HFF-Myc (cell line): ENCODE results near the gene UMOD.

Experiments used
- DNase-seq: peaks from one replicate; pipeline ENCODE4 v3.0.0-alpha.2; 2011; ENCODE audit warnings: low read depth; ENCODE audit errors: extremely low read depth
- H3K4me3 ChIP-seq: replicated peaks from 2 replicates; pipeline ENCODE4 v1.5.1; 2011; ENCODE audit warnings: low read depth, mild to moderate bottlenecking, control low read depth, low read length
- TF ChIP-seq, protein P1 (sequence below): IDR thresholded peaks from 2 replicates; pipeline ENCODE4 v1.5.1; 2012; ENCODE audit warnings: mild to moderate bottlenecking, low read depth, low read length, control low read depth; ENCODE audit errors: missing control alignments

UMOD gene

DNA sequence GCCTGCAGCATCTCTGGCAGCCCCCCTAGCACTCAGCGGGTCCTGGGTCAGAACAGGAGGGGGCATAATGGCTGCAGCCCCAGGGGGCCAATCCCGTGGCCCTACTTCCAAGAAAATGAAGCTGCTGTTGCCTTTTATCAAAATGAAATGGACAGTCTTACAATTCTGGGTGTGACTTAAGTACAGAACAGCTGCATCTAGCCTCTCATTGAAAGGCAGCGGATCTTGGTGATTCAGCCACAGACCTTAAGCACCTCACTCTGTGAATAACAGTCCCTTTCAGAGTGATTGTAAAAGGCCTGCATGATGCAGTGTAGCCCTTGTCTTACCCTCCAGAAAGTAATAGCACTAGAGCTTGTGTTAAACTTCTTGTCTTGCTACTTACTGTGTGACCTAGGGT lies 11.5 kb upstream of the UMOD start:
- H3K4me3 ChIP-seq, result no peak overlapping the region
- DNase-seq, result no peak
- TF ChIP-seq, protein P1, sequence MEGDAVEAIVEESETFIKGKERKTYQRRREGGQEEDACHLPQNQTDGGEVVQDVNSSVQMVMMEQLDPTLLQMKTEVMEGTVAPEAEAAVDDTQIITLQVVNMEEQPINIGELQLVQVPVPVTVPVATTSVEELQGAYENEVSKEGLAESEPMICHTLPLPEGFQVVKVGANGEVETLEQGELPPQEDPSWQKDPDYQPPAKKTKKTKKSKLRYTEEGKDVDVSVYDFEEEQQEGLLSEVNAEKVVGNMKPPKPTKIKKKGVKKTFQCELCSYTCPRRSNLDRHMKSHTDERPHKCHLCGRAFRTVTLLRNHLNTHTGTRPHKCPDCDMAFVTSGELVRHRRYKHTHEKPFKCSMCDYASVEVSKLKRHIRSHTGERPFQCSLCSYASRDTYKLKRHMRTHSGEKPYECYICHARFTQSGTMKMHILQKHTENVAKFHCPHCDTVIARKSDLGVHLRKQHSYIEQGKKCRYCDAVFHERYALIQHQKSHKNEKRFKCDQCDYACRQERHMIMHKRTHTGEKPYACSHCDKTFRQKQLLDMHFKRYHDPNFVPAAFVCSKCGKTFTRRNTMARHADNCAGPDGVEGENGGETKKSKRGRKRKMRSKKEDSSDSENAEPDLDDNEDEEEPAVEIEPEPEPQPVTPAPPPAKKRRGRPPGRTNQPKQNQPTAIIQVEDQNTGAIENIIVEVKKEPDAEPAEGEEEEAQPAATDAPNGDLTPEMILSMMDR, result no peak

DNA sequence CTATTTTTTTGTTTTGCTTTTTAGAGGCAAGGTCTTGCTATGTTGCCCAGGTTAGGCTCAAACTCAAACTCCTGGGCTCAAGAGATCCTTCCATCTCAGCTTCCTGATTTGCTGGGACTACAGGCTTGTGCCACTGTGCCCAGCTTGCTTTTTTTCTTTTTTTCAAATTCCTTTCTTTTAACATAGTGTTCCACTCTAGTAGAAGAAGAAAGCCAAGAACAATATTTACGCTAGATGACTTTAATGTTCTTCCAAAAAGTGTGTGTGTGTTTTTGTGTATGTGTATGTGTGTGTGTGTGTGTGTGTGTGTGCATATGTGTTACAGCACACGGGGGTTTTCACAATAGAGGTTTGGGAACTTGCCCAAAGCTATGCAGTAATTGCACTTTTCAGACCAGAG lies 10.7 kb upstream of the UMOD start:
- no peak for DNase-seq
- TF ChIP-seq, protein P1, result no peak
- no peak overlapping the region for H3K4me3 ChIP-seq

DNA sequence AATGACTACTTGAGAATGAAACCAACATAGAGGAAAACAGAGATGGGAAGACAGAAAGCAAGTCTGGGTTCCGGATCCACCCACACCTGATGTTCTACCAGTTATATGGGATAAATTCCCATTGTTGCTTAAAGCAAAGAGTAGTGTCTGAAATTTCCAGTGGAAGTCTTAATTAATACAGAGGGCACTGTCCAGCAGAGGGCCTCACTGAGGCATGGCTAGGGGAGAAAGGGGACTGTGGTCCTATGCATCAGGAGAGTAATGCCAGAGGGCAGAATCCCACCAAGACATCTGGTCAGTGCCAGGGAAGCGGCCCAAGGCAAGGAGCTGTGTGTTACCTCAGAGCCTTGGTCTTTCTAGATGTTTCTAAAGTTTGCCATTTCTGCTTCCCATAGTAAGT lies 7.5 kb upstream of the UMOD start:
- DNase-seq, result no peak
- no peak overlapping the region for H3K4me3 ChIP-seq
- TF ChIP-seq, protein P1, result no peak

DNA sequence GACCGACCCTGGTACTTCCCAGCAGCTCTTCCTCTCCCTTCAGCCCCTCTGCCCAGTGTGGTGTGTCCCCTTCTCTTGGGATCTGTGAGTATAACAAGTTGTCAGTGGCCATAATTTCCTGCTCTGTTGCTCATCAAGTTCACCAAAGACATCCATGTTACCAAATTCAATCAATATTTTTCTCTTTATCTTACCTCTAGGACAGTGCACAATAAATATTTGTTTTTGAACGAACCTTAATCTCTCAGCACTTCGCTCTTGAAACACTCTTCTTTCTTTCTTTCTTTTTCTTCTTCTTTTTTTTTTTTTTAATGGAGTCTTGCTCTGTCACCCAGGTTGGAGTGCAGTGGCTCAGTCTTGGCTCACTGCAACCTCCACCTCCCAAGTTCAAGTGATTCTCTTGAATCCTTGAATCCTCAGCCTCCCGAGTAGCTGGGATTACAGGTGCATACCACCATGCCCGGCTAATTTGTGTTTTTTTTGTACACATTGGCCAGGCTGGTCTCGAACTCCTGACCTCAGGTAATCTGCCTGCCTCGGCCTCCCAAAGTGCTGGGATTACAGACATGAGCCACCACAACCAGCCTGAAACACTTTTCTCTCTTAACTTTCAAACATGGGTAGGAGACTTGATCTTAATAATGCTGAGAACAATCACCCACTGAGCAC lies 2.7 kb upstream of the UMOD start:
- DNase-seq, result no peak
- no peak overlapping the region for H3K4me3 ChIP-seq
- TF ChIP-seq, protein P1, result no peak

DNA sequence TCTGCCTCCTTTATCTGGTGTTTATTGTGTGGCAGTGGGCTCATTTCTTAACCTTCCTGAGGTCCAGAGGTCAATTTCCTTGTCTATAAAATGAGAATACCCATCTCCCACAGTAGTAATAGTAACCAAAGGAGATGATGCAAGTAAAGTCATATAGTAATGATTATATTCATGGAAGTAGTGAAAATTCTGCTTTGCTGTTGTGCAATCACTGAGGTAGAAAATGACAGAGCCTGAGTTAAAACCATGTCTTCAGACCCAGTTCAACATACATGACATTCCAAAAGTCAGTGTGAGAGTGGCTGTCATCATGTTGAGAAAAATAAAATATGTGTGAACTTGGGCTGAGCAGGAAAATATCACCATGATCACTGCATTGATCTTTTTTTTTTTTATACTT lies 864 bp upstream of the UMOD start:
- no peak for DNase-seq
- TF ChIP-seq, protein P1, result no peak
- H3K4me3 ChIP-seq, result no peak overlapping the region

DNA sequence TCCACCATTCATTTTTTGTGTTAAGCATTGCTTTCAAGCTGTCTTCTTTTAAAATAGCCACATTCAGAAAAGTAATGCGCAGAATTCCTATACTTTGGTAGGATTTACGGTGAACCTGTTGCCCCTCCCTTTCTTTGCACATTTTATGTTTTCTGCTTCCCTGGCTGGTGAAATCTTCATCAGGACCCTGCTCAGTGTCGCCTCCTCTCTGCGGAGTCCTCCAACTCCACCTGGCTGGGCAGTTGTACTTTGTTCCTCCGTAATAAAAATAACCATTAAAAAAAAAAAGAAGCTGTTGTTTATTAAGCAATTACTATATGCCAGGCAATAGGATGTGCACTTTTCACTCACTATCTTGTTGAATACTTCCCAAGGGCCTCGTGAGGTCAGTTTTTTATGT lies 2.9 kb downstream of the UMOD start:
- no peak overlapping the region for H3K4me3 ChIP-seq
- no peak for DNase-seq
- TF ChIP-seq, protein P1, result no peak
